OCI-LY1 (cell line): ENCODE data around the gene ZNF579.

Source experiments
- H2AFZ ChIP-seq: fragments of 200-600 bp; sonication (generic), shearing (Covaris generic); 2 replicates; pipeline ENCODE4 v1.6.0; 2014; ENCODE audit warnings: antibody characterized with exemption, mild to moderate bottlenecking, low read length
- H3F3A ChIP-seq: fragments of 200-600 bp; sonication (generic), shearing (Covaris generic); 2 replicates; pipeline ENCODE4 v1.6.0; 2014; ENCODE audit warnings: mild to moderate bottlenecking, antibody characterized with exemption, low read length, moderate library complexity; ENCODE audit not compliant: insufficient read depth
- H3K27ac ChIP-seq: fragments of 200-600 bp; sonication (generic); 2 replicates; pipeline ENCODE4 v1.5.1; 2014; ENCODE audit warnings: low read length, mixed run types, mild to moderate bottlenecking, low read depth; ENCODE audit not compliant: poor library complexity, severe bottlenecking
- H3K27me3 ChIP-seq: fragments of 200-600 bp; sonication (generic); 2 replicates; pipeline ENCODE4 v1.6.0; 2014; ENCODE audit warnings: antibody characterized with exemption, mild to moderate bottlenecking, low read length, moderate library complexity; ENCODE audit not compliant: insufficient read depth
- H3K36me3 ChIP-seq: fragments of 200-600 bp; sonication (generic); 2 replicates; pipeline ENCODE4 v1.6.1; 2014; ENCODE audit warnings: mild to moderate bottlenecking, antibody characterized with exemption, low read length, moderate library complexity, mixed read lengths; ENCODE audit not compliant: insufficient read depth
- H3K4me1 ChIP-seq: fragments of 200-600 bp; sonication (generic); 2 replicates; pipeline ENCODE4 v1.5.1; 2014; ENCODE audit warnings: mild to moderate bottlenecking, low read length, moderate library complexity; ENCODE audit not compliant: insufficient read depth, severe bottlenecking
- H3K4me2 ChIP-seq: fragments of 200-600 bp; sonication (generic), shearing (Covaris generic); 2 replicates; pipeline ENCODE4 v1.6.1; 2014; ENCODE audit warnings: low read length
- H3K4me3 ChIP-seq: fragments of 200-600 bp; sonication (generic); 2 replicates; pipeline ENCODE4 v1.5.1; 2014; ENCODE audit warnings: low read length, low read depth, mild to moderate bottlenecking, mixed read lengths; ENCODE audit not compliant: poor library complexity, severe bottlenecking
- H3K79me2 ChIP-seq: fragments of 200-600 bp; shearing (Covaris generic); 2 replicates; pipeline ENCODE4 v1.6.1; 2016; ENCODE audit warnings: mixed run types, low read length, mixed read lengths; ENCODE audit not compliant: insufficient read depth
- H3K9ac ChIP-seq: fragments of 200-600 bp; sonication (generic), shearing (Covaris generic); 2 replicates; pipeline ENCODE4 v1.6.1; 2014; ENCODE audit warnings: mild to moderate bottlenecking, low read length, mixed read lengths
- H3K9me2 ChIP-seq: fragments of 200-600 bp; sonication (generic), shearing (Covaris generic); 2 replicates; pipeline ENCODE4 v1.6.1; 2014; ENCODE audit warnings: low read depth, mild to moderate bottlenecking, low read length, mixed read lengths
- H3K9me3 ChIP-seq: fragments of 200-600 bp; shearing (Covaris generic); 2 replicates; pipeline ENCODE4 v1.6.1; 2014; ENCODE audit warnings: low read length, mixed read lengths
- H4K20me1 ChIP-seq: fragments of 200-600 bp; sonication (generic), shearing (Covaris generic); 2 replicates; pipeline ENCODE4 v1.6.0; 2016; ENCODE audit warnings: mild to moderate bottlenecking, low read length; ENCODE audit not compliant: insufficient read depth
- CTCF ChIP-seq: fragments of 200-600 bp; sonication (generic), shearing (Covaris generic); IDR thresholded peaks from 2 replicates; pipeline ENCODE4 v1.5.1; 2017; ENCODE audit warnings: mild to moderate bottlenecking, antibody characterized with exemption, low read length, moderate library complexity, mixed read lengths
- EZH2 ChIP-seq: fragments of 200-600 bp; sonication (generic), shearing (Covaris generic); IDR thresholded peaks from 2 replicates; pipeline ENCODE4 v1.8.0; 2017; ENCODE audit warnings: borderline replicate concordance, mixed run types, mild to moderate bottlenecking, antibody characterized with exemption, low read length, moderate library complexity, mixed read lengths

Gene ZNF579

DNA sequence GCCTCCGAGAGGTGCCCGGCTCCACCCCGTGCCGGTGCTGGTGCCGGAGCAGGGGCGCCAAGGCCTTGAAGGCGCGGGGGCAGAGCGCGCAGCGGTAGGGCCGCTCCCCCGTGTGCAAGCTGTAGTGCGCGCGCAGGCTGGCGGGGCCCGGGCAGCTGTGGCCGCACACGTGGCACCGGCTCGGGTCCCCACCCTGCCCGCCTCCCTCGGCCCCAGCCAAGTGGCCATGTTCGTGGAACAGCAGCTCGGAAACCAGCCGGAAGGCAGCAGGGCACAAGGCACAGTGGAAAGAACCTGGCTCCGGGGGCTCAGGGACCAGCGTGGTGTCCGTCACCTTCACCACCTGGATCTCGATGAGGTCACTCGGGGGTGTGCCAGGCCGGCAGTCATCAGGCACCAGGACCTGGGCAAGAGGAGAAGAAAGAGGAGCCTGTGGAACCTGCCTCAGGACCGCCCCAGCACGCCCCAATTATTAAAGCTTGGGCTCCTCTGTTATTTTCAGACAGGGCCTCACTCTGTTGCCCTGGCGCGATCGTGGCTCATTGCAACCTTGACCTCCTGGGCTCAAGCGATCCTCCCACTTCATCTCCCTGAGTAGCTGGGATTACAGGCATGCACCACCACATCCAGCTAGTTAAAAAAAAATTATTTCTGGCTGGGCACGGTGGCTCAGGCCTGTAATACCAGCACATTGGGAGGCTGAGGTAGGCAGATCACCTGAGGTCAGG is 41.8 kb upstream of the ZNF579 start:
- Histone ChIP-seq H3K4me2 (no peak overlapping the region), H2AFZ (no peak overlapping the region), H3K27me3 (no peaks in the 10 kb centered on the region), H3K4me1 (peaks cover 12% of the 10 kb centered on the region), H3K79me2 (no peaks in the 10 kb centered on the region), H3K27ac (no peak overlapping the region), H3K9me3 (no peaks in the 10 kb centered on the region), H3K9ac (no peak overlapping the region), H4K20me1 (no peaks in the 10 kb centered on the region), H3K4me3 (no peak overlapping the region), H3K36me3 (peaks cover 3% of the 10 kb centered on the region), H3K9me2 (no peaks in the 10 kb centered on the region), H3F3A (no peaks in the 10 kb centered on the region)
- no peak for TF ChIP-seq CTCF

GRCh38 chr19:55621673-55622231 is 41.1 kb upstream of the ZNF579 start:
- H3K9me3 ChIP-seq: no peaks in the 10 kb centered on the region
- H3K79me2 ChIP-seq: no peaks in the 10 kb centered on the region
- H3K9me2 ChIP-seq: no peaks in the 10 kb centered on the region
- peaks cover 12% of the 10 kb centered on the region for H3K4me1 ChIP-seq
- H3K36me3 ChIP-seq: peaks cover 7% of the 10 kb centered on the region
- H3K9ac ChIP-seq: no peak overlapping the region
- no peak overlapping the region for H3K27ac ChIP-seq
- H3K4me2 ChIP-seq: no peak overlapping the region
- H4K20me1 ChIP-seq: no peaks in the 10 kb centered on the region
- no peak overlapping the region for H2AFZ ChIP-seq
- TF ChIP-seq EZH2 (no peak), CTCF (no peak)
- no peaks in the 10 kb centered on the region for H3F3A ChIP-seq
- no peaks in the 10 kb centered on the region for H3K27me3 ChIP-seq
- no peak overlapping the region for H3K4me3 ChIP-seq

GRCh38 chr19:55621205-55621672 is 40.6 kb upstream of the ZNF579 start:
- Histone ChIP-seq H3F3A (no peaks in the 10 kb centered on the region), H3K79me2 (no peaks in the 10 kb centered on the region), H3K4me2 (no peak overlapping the region), H3K4me1 (peaks cover 12% of the 10 kb centered on the region), H2AFZ (no peak overlapping the region), H3K27me3 (no peaks in the 10 kb centered on the region), H3K9me2 (no peaks in the 10 kb centered on the region), H4K20me1 (no peaks in the 10 kb centered on the region), H3K36me3 (peaks cover 12% of the 10 kb centered on the region), H3K4me3 (no peak overlapping the region), H3K9me3 (no peaks in the 10 kb centered on the region), H3K27ac (no peak overlapping the region), H3K9ac (no peak overlapping the region)
- TF ChIP-seq EZH2 (no peak), CTCF (no peak)
